Hepatocyte (in vitro differentiated cells): ENCODE results near the gene ABHD17A.

Experiments
- CTCF ChIP-seq: fragments of 200-600 bp; sonication (generic); IDR thresholded peaks from 2 replicates; pipeline ENCODE4 v1.5.1; 2016; ENCODE audit warnings: antibody characterized with exemption, mild to moderate bottlenecking; ENCODE audit not compliant: poor library complexity
- EZH2 ChIP-seq: fragments of 200-600 bp; sonication (generic); IDR thresholded peaks from 2 replicates; pipeline ENCODE4 v1.6.1; 2016; ENCODE audit warnings: antibody characterized with exemption, mild to moderate bottlenecking, borderline replicate concordance

- TF ChIP-seq CTCF (no peak), EZH2 (no peak)
These were observed 18.5 kb downstream of the ABHD17A start for GRCh38 chr19:1866693-1867348.
